ENCODE results near the gene RECK.

The RECK gene

DNA sequence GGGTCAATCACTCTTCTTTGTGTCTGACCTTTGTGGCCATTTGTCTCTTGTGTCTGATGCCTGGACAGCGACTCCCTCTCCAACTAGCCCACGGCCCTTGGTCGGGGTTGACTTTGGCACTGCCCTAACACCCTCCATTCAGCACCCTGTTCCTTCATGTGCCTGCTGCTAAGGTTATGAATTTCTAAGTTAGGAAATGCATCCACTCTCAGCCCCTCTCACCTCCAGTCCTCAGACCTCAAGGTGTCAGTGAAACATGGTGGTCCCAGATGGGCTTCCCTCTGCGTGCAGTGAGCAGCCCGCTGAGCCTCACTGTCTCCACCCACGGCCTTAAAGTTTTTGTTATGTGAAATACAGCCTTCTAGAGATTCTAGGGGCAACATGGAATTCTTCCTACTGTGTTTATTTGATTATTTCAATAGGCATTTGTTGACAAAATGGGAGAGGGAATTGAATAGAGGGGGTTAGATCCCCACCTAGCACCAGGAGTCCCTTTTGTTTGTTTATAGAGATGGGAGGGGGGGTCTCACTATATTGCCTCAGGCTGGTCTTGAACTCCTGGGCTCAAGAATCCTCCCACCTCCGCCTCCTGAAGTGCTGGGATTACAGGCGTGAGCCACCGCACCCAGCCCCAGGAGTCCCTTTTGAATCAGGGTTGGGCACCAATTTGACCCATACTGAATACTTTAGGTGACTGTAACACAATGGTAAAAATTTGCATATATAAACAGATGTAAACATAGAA is 98.2 kb downstream of the RECK start:
- H3K4me3 ChIP-seq (ENCODE audit: low read depth in 1 of 2, low read length in 2 of 2), result no peak overlapping the region
- H3K27me3 ChIP-seq (ENCODE audit: control insufficient read depth in 1 of 2, insufficient read depth in 2 of 2, low read length in 2 of 2), result peaks cover 0 to 10% of the 10 kb centered on the region in 2 donors
- no peaks in the 10 kb centered on the region for H3K9me3 ChIP-seq (ENCODE audit: control insufficient read depth in 1 of 2, low read length in 2 of 2)
- peaks cover 18 to 30% of the 10 kb centered on the region in 2 donors for H3K4me1 ChIP-seq (ENCODE audit: control insufficient read depth in 1 of 2, insufficient read depth in 2 of 2, low read length in 2 of 2)
- H3K36me3 ChIP-seq (ENCODE audit: control insufficient read depth in 1 of 2, insufficient read depth in 2 of 2, low read length in 2 of 2), result no peaks in the 10 kb centered on the region
- H3K9ac ChIP-seq (ENCODE audit: low read depth in 1 of 2, low read length in 2 of 2), result no peak overlapping the region
- no peak overlapping the region for H3K27ac ChIP-seq (ENCODE audit: low read depth, low read length)

DNA sequence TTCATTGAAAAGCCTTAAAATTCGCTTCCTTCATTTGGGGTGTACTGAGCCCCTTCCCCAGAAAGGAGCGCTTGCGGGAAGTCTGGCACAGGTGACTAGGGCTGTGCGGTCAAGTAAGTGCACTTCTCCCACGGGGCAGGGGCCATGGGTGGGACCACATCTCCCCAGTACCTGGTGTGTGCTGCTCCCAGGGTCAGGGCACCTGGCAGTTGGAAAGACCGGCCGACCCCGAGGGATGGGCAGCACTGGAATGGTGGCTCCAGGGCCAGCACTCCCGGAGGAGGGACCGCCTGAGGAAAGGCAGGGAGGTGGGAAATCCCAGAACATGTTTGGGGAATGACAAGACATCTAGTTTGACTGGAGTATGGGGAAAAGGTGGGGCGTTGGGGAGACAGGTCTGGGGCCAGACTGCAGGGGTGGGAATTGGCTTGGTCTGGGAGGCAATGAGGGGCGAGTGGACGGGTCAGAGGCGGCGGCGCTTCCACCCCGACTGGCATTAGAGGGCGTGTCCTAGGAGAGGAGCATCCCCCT is 99.1 kb downstream of the RECK start:
- Histone ChIP-seq H3K9me3 (ENCODE audit: control insufficient read depth in 1 of 2, low read length in 2 of 2) (no peaks in the 10 kb centered on the region), H3K4me1 (ENCODE audit: control insufficient read depth in 1 of 2, insufficient read depth in 2 of 2, low read length in 2 of 2) (peaks cover 26 to 39% of the 10 kb centered on the region in 2 donors), H3K9ac (ENCODE audit: low read depth in 1 of 2, low read length in 2 of 2) (peak overlapping the region; percentile 37 to 57), H3K27ac (ENCODE audit: low read depth, low read length) (no peak overlapping the region), H3K36me3 (ENCODE audit: control insufficient read depth in 1 of 2, insufficient read depth in 2 of 2, low read length in 2 of 2) (no peaks in the 10 kb centered on the region), H3K4me3 (ENCODE audit: low read depth in 1 of 2, low read length in 2 of 2) (peak overlapping the region; percentile 81 to 85), H3K27me3 (ENCODE audit: control insufficient read depth in 1 of 2, insufficient read depth in 2 of 2, low read length in 2 of 2) (peaks cover 0 to 10% of the 10 kb centered on the region in 2 donors)

DNA sequence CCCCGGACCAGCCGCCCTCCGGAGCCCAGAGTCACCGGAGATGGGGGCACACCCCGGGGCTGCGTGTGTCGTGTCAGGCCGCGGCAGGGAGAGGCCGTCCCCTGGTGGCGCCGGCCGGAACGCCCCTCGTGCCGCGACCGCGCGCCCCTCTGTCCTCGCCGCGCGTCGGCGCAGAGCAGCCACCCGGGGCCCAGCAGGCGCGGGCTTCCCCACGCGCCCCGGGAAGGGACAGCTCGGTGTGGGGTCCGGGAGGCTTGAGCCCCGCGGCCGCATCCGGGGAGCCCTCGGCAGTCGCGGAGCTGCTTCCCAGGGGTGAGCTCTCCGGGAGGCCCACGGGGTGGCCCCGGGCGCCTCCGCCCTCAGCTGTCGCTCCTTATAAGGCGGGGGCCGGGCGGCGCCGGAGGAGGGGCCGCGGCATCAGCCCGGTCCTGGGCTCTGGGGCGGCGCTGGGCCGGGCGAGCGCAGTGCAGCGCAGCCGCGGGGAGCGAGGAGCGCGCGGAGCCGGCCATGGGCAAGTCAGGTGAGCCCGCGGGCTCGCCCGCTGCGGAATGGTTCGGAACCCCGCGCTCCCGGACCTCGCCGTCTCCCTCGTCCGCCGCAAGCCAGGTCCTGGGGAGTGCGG is 99.7 kb downstream of the RECK start, which contains the start of gene GLIPR2:
Gene GLIPR2, plus strand, starts transcription at position 462 of the 622 bp plus-strand sequence. Its CDS starts 46 bp downstream, at position 508.
- peaks cover 0 to 10% of the 10 kb centered on the region in 2 donors for H3K27me3 ChIP-seq (ENCODE audit: control insufficient read depth in 1 of 2, insufficient read depth in 2 of 2, low read length in 2 of 2)
- peak within 1 kb of the TSS; percentile 81 to 85 for H3K4me3 ChIP-seq (ENCODE audit: low read depth in 1 of 2, low read length in 2 of 2)
- H3K27ac ChIP-seq (ENCODE audit: low read depth, low read length), result peak within 1 kb of the TSS; percentile 28
- H3K36me3 ChIP-seq (ENCODE audit: control insufficient read depth in 1 of 2, insufficient read depth in 2 of 2, low read length in 2 of 2), result no peaks in the 10 kb centered on the region
- H3K4me1 ChIP-seq (ENCODE audit: control insufficient read depth in 1 of 2, insufficient read depth in 2 of 2, low read length in 2 of 2), result peaks cover 32 to 45% of the 10 kb centered on the region in 2 donors
- no peaks in the 10 kb centered on the region for H3K9me3 ChIP-seq (ENCODE audit: control insufficient read depth in 1 of 2, low read length in 2 of 2)
- H3K9ac ChIP-seq (ENCODE audit: low read depth in 1 of 2, low read length in 2 of 2), result peak within 1 kb of the TSS; percentile 76 to 78

DNA sequence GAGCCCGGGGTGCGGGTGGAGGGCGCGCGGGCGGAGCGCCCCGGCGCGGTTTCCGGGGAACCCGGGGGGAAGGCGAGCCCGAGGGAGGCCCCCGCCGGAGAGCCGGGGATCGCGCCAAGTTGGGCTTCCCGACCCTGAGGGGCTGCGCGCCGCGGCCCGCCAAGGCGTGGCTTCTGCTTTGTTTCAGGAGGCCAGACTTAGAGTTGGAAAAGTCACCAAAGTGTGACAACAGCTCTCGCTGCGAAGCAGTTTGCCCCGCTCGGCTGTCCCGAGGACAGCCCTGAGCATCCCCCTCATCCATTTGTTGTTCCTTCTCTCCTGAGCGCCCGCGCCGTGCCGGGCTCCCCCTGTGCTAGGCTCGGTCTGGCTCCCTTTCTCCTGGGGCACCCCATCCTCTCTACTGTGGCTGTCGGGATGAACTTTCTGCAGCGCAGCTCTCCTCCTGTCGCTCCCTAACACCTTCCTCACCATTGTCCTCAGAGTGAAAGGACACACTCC is 100.2 kb downstream of the RECK start:
- no peaks in the 10 kb centered on the region for H3K36me3 ChIP-seq (ENCODE audit: control insufficient read depth in 1 of 2, insufficient read depth in 2 of 2, low read length in 2 of 2)
- H3K27me3 ChIP-seq (ENCODE audit: control insufficient read depth in 1 of 2, insufficient read depth in 2 of 2, low read length in 2 of 2), result peaks cover 0 to 10% of the 10 kb centered on the region in 2 donors
- H3K27ac ChIP-seq (ENCODE audit: low read depth, low read length), result no peak overlapping the region
- H3K9me3 ChIP-seq (ENCODE audit: control insufficient read depth in 1 of 2, low read length in 2 of 2), result no peaks in the 10 kb centered on the region
- H3K4me1 ChIP-seq (ENCODE audit: control insufficient read depth in 1 of 2, insufficient read depth in 2 of 2, low read length in 2 of 2), result peaks cover 36 to 48% of the 10 kb centered on the region in 2 donors
- H3K9ac ChIP-seq (ENCODE audit: low read depth in 1 of 2, low read length in 2 of 2), result peak overlapping the region; percentile 76 to 78
- peak overlapping the region; percentile 81 to 85 for H3K4me3 ChIP-seq (ENCODE audit: low read depth in 1 of 2, low read length in 2 of 2)

DNA sequence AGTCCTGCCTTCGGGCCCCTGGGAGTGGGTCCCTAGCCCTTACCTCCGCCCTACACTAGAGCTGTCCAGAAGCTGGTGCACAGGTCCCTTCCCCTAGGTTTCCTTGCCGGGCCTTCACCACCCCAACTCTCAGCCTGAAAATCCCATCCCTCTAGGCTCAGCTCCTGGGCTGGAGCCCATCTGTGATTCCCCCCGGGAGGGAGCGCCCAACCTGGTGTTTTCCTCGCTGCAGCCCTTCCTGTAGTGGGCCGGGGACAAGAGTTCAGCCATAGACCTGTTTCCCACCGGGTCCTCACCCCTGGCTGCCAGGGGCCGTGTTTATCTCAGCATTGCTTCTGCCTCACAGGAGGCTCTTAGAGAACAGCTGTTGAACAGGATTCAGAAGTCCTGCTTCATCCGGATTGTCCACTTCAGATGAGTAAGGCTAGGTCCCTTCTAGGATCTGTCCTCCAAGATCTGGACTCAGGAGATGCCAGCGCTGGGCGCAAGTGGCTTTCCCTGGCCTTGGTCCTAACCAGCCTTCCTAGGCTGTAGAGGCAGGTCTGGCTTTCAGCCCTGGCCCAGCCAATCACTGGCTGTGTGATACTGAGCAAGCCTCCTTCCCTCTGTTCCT is 100.8 kb downstream of the RECK start:
- Histone ChIP-seq H3K4me3 (ENCODE audit: low read depth in 1 of 2, low read length in 2 of 2) (peak overlapping the region; percentile 81 to 85), H3K9me3 (ENCODE audit: control insufficient read depth in 1 of 2, low read length in 2 of 2) (no peaks in the 10 kb centered on the region), H3K9ac (ENCODE audit: low read depth in 1 of 2, low read length in 2 of 2) (peak overlapping the region; percentile 76 to 78), H3K4me1 (ENCODE audit: control insufficient read depth in 1 of 2, insufficient read depth in 2 of 2, low read length in 2 of 2) (peaks cover 42 to 54% of the 10 kb centered on the region in 2 donors), H3K27me3 (ENCODE audit: control insufficient read depth in 1 of 2, insufficient read depth in 2 of 2, low read length in 2 of 2) (peaks cover 0 to 10% of the 10 kb centered on the region in 2 donors), H3K36me3 (ENCODE audit: control insufficient read depth in 1 of 2, insufficient read depth in 2 of 2, low read length in 2 of 2) (no peaks in the 10 kb centered on the region), H3K27ac (ENCODE audit: low read depth, low read length) (no peak overlapping the region)

DNA sequence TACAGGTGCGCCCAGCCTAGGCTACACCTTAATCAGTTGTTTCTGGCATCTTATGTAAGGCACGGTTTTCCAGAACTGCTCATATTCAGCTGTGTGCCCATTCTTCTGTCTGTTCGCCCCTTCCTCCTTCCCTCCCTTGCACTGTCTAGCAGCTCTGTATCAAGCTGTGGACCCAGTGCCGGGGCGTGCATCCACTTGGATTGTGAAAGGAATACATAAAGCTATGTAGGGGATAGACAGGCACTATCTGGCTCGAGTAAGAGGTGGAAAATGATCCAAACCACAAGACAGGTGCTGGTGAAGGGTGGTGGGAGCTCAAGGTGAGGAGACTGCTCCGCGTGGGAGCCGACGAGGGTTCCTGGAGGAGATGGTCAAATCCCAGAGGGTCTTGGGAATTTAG is 101.8 kb downstream of the RECK start:
- Histone ChIP-seq H3K27me3 (ENCODE audit: control insufficient read depth in 1 of 2, insufficient read depth in 2 of 2, low read length in 2 of 2) (peaks cover 0 to 10% of the 10 kb centered on the region in 2 donors), H3K27ac (ENCODE audit: low read depth, low read length) (no peak overlapping the region), H3K4me1 (ENCODE audit: control insufficient read depth in 1 of 2, insufficient read depth in 2 of 2, low read length in 2 of 2) (peaks cover 52 to 64% of the 10 kb centered on the region in 2 donors), H3K9ac (ENCODE audit: low read depth in 1 of 2, low read length in 2 of 2) (no peak overlapping the region), H3K4me3 (ENCODE audit: low read depth in 1 of 2, low read length in 2 of 2) (no peak overlapping the region), H3K36me3 (ENCODE audit: control insufficient read depth in 1 of 2, insufficient read depth in 2 of 2, low read length in 2 of 2) (no peaks in the 10 kb centered on the region), H3K9me3 (ENCODE audit: control insufficient read depth in 1 of 2, low read length in 2 of 2) (no peaks in the 10 kb centered on the region)

DNA sequence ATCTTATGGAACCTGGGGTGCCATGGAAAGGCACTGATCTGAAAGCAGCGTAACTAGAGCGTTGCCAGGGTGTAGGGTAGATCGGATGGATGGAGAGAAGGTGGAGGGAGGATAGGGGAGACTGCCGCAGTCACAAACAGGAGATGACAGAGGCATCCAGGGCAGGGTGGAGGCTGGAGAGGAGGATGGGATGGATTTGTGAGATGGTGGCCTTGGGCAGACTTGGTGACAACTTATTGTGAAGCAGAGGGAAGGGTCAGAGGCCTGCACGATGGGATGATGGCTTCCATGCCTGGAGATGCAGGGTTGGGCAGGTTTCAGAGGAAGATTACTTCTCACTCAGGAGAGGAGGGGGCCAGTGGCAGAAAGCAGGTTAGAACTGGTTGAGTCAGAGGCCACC is 102.2 kb downstream of the RECK start:
- no peaks in the 10 kb centered on the region for H3K9me3 ChIP-seq (ENCODE audit: control insufficient read depth in 1 of 2, low read length in 2 of 2)
- peaks cover 56 to 68% of the 10 kb centered on the region in 2 donors for H3K4me1 ChIP-seq (ENCODE audit: control insufficient read depth in 1 of 2, insufficient read depth in 2 of 2, low read length in 2 of 2)
- H3K36me3 ChIP-seq (ENCODE audit: control insufficient read depth in 1 of 2, insufficient read depth in 2 of 2, low read length in 2 of 2), result no peaks in the 10 kb centered on the region

DNA sequence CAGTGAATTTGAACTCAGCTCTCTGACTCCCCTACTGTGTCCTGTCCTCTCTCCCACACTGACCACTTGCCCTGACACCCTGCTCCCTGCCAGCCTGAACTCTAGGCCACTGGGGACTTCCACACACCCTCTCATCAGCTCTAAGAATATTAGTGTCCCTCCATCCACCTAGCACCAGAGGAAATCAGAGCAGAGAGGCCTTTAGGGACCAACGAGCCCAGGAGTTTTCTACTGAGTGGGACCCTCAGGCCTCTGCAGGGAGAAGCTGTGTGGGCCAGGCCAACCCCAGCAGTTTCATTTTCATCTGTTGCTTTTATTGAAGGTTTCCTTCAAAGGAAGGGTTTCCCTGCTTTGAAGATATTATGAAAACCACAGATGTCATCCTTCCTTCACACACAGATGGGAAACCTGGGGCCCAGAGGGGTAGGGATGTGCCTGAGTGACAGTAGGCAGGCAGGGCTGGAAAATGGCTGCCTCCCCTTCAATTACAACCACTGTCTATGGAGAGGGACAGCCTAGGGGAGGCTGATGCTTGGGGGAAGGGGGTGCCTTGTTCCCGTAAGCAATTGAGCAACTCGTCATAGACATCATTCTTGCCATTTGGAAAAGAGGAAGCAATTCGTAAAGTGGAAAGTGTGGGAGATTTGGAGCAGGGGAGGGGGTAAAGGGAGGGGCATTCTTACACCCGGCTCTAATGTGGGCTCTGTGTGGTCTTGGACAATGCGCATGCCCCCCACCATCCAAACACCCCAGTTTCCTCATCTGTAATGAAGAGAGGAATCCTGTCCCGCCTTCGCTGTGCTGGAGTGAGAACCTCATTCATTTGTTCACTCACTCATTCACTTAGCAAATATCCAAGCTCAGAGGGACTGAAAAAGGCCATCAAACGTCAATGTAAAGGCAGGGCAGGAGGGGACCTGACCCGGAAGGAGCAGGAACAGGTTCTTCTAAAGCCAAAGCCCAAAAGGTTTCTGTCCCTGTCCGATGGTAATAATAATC is 103.7 kb downstream of the RECK start:
- Histone ChIP-seq H3K27ac (ENCODE audit: low read depth, low read length) (no peak overlapping the region), H3K9ac (ENCODE audit: low read depth in 1 of 2, low read length in 2 of 2) (peak overlapping the region in 1 of 2 donors; percentile 5), H3K9me3 (ENCODE audit: control insufficient read depth in 1 of 2, low read length in 2 of 2) (peaks cover 2 to 4% of the 10 kb centered on the region in 2 donors), H3K4me1 (ENCODE audit: control insufficient read depth in 1 of 2, insufficient read depth in 2 of 2, low read length in 2 of 2) (peaks cover 71 to 75% of the 10 kb centered on the region in 2 donors), H3K27me3 (ENCODE audit: control insufficient read depth in 1 of 2, insufficient read depth in 2 of 2, low read length in 2 of 2) (peaks cover 0 to 8% of the 10 kb centered on the region in 2 donors), H3K36me3 (ENCODE audit: control insufficient read depth in 1 of 2, insufficient read depth in 2 of 2, low read length in 2 of 2) (peaks cover 0 to 2% of the 10 kb centered on the region in 2 donors), H3K4me3 (ENCODE audit: low read depth in 1 of 2, low read length in 2 of 2) (peak overlapping the region in 1 of 2 donors; percentile 7)

More for the DNA sequence above, 102.2 kb downstream of the RECK start:
- Histone ChIP-seq H3K27me3 (ENCODE audit: control insufficient read depth in 1 of 2, insufficient read depth in 2 of 2, low read length in 2 of 2) (peaks cover 0 to 10% of the 10 kb centered on the region in 2 donors), H3K4me3 (ENCODE audit: low read depth in 1 of 2, low read length in 2 of 2) (no peak overlapping the region), H3K27ac (ENCODE audit: low read depth, low read length) (no peak overlapping the region), H3K9ac (ENCODE audit: low read depth in 1 of 2, low read length in 2 of 2) (no peak overlapping the region)

DNA sequence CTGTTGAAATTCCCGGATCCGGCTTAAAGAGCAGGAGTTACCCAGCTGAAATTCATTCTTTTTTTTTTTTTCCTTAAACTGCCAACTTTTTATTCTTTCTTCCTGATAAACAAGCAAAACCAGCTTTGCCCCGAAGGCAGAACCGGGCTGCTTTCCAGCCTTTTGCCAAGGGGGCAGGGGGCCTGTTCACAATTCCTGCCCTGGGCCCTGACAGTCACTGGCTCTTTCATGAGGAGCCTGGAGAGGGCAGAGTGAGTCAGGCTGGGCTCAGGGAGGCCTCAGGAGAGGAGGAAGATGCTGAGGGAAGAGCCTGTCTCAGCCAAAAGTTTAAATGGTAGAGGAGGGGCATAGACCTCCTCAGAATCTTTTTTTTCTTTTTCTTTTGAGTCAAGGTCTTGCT is 104.6 kb downstream of the RECK start:
- Histone ChIP-seq H3K4me3 (ENCODE audit: low read depth in 1 of 2, low read length in 2 of 2) (no peak overlapping the region), H3K4me1 (ENCODE audit: control insufficient read depth in 1 of 2, insufficient read depth in 2 of 2, low read length in 2 of 2) (peaks cover 70 to 71% of the 10 kb centered on the region in 2 donors), H3K27ac (ENCODE audit: low read depth, low read length) (no peak overlapping the region), H3K27me3 (ENCODE audit: control insufficient read depth in 1 of 2, insufficient read depth in 2 of 2, low read length in 2 of 2) (peaks cover 0 to 3% of the 10 kb centered on the region in 2 donors), H3K36me3 (ENCODE audit: control insufficient read depth in 1 of 2, insufficient read depth in 2 of 2, low read length in 2 of 2) (peaks cover 0 to 8% of the 10 kb centered on the region in 2 donors), H3K9ac (ENCODE audit: low read depth in 1 of 2, low read length in 2 of 2) (no peak overlapping the region), H3K9me3 (ENCODE audit: control insufficient read depth in 1 of 2, low read length in 2 of 2) (peaks cover 10 to 13% of the 10 kb centered on the region in 2 donors)

All from duodenal mucosa (tissue), 2 donors.